Astrocyte of the cerebellum (primary cell): ENCODE measurements around the gene CCDC167.
A peak's percentile ranks its signal among the peaks of the same experiment; 100 is the strongest.

Experiments
- DNase-seq: peaks from one replicate; pipeline ENCODE4 v3.0.0-alpha.2; 2011; ENCODE audit warnings: low read depth
- H3K4me3 ChIP-seq: 2 replicates; pipeline ENCODE4 v1.5.1; 2011; ENCODE audit warnings: mild to moderate bottlenecking, low read depth, low read length, moderate library complexity
- in situ Hi-C: cut with HindIII; loops from 2 replicates; pipeline ENCODE4 v1.10.0; 2017; ENCODE audit warnings: low sequenced_read_pairs
- TF ChIP-seq, protein P1 (sequence below): IDR thresholded peaks from 2 replicates; pipeline ENCODE4 v1.5.1; 2012; ENCODE audit warnings: low read length, low read depth, moderate library complexity, mild to moderate bottlenecking; ENCODE audit errors: missing control alignments

The CCDC167 gene

DNA sequence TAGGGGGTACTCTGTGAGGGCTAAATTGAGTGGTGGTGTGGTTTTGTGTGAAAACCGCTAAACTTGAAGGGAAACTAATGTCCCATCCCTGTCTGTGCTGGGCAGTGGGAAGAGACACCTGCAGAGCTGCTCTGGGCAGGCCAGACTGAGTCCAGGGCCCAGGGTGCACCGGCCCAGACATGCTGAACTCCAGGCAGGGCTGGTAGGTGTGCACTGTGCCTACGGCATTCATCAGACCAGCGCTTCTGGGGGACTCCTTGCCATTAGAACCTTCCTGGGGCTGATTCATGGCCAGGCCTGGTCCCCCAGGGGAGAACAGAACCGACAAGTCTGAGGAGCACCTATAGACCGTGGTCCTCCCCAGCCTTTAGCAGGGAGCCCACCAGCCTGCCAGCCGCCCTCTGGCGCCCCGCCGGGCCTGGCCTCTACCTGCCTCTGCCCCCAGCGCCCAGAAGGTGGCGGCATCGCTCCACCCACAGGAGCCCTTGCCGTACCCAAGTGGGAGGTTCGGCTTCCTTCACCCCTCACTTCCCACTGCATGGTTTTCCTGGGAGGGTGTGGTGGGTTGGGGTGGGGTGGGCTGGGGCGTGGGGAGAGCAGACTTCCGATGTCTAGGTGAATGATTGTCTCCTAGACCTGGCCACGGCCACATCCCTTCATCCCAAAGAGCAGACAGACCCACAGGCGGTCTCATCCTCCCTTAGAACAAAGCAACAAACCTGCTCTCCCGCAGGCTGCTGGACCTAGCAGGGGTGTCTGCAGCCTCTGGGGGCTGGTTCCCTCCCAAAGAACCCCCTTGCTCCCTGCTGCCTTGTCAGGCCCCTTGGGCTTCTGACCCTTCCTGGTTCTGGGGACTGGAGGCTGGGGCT, 15.5 kb downstream of the CCDC167 start:
- H3K4me3 ChIP-seq: no peak overlapping the region
- no peak for DNase-seq
- TF ChIP-seq, protein P1, sequence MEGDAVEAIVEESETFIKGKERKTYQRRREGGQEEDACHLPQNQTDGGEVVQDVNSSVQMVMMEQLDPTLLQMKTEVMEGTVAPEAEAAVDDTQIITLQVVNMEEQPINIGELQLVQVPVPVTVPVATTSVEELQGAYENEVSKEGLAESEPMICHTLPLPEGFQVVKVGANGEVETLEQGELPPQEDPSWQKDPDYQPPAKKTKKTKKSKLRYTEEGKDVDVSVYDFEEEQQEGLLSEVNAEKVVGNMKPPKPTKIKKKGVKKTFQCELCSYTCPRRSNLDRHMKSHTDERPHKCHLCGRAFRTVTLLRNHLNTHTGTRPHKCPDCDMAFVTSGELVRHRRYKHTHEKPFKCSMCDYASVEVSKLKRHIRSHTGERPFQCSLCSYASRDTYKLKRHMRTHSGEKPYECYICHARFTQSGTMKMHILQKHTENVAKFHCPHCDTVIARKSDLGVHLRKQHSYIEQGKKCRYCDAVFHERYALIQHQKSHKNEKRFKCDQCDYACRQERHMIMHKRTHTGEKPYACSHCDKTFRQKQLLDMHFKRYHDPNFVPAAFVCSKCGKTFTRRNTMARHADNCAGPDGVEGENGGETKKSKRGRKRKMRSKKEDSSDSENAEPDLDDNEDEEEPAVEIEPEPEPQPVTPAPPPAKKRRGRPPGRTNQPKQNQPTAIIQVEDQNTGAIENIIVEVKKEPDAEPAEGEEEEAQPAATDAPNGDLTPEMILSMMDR: peak; percentile 83
- in situ Hi-C loops: loop anchor here (25.0 kb wide), 1 partner anchor 178 kb away; no protein-coding TSS in a partner anchor

DNA sequence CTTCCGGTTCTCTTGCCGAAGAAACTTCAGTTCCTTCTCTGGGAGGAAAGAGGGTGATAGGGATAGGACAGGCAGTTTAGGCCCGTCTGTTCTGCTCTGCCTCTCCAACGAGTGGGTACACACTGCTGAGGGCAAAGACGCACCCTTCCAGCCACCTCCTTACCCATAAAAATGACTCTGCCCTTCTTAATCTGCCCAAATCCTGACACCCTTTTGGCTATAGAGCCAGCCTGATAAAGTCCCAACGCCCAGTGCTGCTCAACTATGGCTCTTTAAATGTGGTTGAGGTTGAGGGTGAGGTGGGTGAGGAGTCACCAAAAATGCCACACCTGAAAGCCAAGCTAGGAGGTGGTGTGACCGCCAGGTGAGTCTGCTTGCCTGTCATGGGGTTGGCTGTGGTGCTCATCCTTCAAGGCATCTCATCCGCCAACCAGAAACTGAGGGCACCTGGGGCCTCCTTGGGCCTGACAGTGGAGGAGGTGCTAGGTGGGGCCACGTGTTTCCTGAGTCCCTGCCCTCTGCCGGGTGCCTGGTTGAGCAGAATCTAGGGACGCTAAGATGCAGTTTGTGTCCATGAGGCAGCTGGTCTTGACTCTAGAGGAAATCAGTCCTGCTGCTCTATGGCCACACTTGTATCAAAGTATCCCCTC, 16.3 kb downstream of the CCDC167 start:
- TF ChIP-seq, protein P1: no peak
- DNase-seq: no peak
- in situ Hi-C loops: loop anchor here (25.0 kb wide), 1 partner anchor 179 kb away; no protein-coding TSS in a partner anchor
- no peak overlapping the region for H3K4me3 ChIP-seq

DNA sequence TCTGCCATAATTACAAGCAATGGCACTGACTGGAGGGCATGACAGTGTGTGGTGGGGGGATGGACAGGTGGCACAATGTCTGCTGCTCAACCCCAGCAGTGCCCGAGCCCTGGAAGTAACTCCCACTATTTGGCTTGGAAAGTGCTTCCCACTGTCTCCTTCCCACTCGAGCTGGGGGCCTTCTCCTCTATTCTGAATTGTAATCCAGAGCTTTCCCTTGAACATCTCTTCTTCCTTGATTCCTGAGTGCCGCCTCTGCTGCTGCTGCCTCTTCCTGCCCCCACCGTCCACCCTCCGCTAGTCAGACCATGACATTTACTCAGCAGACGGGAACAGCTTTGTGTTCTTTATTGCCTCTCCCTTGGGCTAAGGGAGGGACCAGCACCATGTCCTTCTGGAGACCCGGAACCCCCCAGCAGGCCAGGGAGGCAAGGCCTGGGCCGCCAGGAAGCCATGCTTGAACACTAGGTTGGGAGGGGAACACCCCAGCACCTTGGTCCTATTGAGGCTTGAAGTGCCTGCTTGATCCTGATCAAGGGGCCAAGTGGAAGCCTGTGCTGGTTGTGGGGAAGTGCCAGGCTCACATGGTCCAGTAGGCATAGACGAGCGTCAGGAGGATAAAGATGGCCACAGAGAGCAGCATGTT, 17.0 kb downstream of the CCDC167 start:
- no peak overlapping the region for H3K4me3 ChIP-seq
- TF ChIP-seq, protein P1: no peak
- DNase-seq: no peak
- in situ Hi-C loops: loop anchor here (25.0 kb wide), 1 partner anchor 180 kb away; no protein-coding TSS in a partner anchor

- in situ Hi-C loops: loop anchor here (25.0 kb wide), 1 partner anchor 180 kb away; no protein-coding TSS in a partner anchor
- TF ChIP-seq, protein P1: no peak
- H3K4me3 ChIP-seq: no peak overlapping the region
- no peak for DNase-seq
These were observed 17.7 kb downstream of the CCDC167 start for GRCh38 chr6:37481711-37482605.

DNA sequence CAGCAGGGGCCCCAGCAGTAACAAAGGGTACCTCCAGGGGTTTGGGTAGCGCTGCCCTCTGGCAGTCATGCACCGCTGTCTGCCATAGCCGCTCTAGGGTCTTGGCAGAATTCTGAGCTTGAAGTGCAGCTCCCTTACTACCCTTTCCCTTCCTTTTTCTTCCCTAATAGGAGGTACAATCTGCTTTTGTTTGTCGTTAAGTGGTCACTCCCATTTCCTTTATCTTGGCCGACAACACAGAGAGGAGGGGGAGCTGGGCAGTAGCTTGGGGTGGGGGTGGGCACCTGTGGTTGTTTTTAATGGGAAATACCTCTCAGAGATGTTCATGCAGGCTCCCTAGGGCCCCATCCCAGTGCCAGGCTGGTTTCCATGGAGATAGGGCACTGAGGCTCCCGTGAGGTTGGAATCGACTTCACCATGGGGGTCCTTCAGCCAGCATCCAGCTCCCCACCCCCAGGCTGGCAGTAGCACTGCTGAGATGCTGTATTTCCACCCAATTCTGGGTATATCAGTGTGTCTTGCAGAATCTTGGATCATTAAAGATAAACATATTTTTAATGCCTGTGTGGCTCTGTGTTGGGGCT, 18.6 kb downstream of the CCDC167 start:
- TF ChIP-seq, protein P1: no peak
- in situ Hi-C loops: loop anchor here (25.0 kb wide), 1 partner anchor 181 kb away; no protein-coding TSS in a partner anchor
- no peak for DNase-seq
- no peak overlapping the region for H3K4me3 ChIP-seq
